Mammary epithelial cell (primary cell): ENCODE measurements around the gene IL23R.

ENCODE experiments used
- EZH2 ChIP-seq: IDR thresholded peaks from 2 replicates; pipeline ENCODE4 v1.6.1; 2012; ENCODE audit warnings: low read length, inconsistent platforms, borderline replicate concordance
- TF ChIP-seq, protein P1 (sequence below), 2 donors: IDR thresholded peaks in 1 of 2; conservative IDR thresholded peaks in 1 of 2; 2 replicates each; pipeline ENCODE4 v1.5.1; 2011 to 2012; ENCODE audit warnings: inconsistent platforms in 2 of 2, low read length in 2 of 2, mild to moderate bottlenecking in 2 of 2, control low read depth in 1 of 2, low read depth in 1 of 2; ENCODE audit not compliant: insufficient read depth in 1 of 2; ENCODE audit errors: extremely low read depth in 1 of 2

DNA sequence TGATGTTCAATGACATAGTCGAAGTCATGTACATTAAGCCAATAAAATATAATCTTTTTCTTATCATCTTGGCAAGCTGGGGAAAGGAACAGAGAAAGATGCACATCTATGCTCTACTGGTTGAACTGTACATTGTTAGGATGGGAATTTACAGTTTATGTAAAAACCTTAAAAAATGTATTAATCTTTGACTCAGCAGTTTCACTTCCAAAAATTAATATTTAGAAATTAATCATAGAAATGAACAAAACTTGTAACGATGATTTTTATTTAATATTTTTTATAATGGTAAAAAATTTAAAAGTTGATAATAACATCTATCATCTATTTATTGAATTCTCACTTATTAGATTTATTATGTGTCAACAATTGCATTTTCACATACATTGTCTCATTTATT is 25.8 kb upstream of the IL23R start:
- TF ChIP-seq, protein P1, sequence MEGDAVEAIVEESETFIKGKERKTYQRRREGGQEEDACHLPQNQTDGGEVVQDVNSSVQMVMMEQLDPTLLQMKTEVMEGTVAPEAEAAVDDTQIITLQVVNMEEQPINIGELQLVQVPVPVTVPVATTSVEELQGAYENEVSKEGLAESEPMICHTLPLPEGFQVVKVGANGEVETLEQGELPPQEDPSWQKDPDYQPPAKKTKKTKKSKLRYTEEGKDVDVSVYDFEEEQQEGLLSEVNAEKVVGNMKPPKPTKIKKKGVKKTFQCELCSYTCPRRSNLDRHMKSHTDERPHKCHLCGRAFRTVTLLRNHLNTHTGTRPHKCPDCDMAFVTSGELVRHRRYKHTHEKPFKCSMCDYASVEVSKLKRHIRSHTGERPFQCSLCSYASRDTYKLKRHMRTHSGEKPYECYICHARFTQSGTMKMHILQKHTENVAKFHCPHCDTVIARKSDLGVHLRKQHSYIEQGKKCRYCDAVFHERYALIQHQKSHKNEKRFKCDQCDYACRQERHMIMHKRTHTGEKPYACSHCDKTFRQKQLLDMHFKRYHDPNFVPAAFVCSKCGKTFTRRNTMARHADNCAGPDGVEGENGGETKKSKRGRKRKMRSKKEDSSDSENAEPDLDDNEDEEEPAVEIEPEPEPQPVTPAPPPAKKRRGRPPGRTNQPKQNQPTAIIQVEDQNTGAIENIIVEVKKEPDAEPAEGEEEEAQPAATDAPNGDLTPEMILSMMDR (conservative IDR thresholded peaks at IDR 0.05 in 1 of 2, IDR thresholded peaks at IDR 0.05 in 1 of 2; ENCODE audit: extremely low read depth in 1 of 2, insufficient read depth in 1 of 2, low read depth in 1 of 2, low read length in 2 of 2): no peak
- TF ChIP-seq EZH2: no peak
